CD14-positive monocyte (primary cell): ENCODE data around the gene TMEM164. TPM values are rescaled to one million over a fixed set of nuclear protein-coding genes. Genes with fewer than 3 reads are reported as not detected.

Experiments used
- DNase-seq, 3 donors: peaks; one replicate each; pipeline ENCODE4 v3.0.0-alpha.2; 2011 to 2022
- H2AFZ ChIP-seq: 2 replicates; pipeline ENCODE4 v1.6.0; 2012; ENCODE audit warnings: mild to moderate bottlenecking, low read depth, low read length, inconsistent platforms; ENCODE audit not compliant: insufficient read depth, poor library complexity, severe bottlenecking
- H3K27ac ChIP-seq, 2 donors: 1 replicate in 1 of 2; 2 replicates in 1 of 2; pipeline ENCODE4 v1.5.1; 2012 to 2013; ENCODE audit warnings: low read length in 2 of 2, control low read depth in 1 of 2, inconsistent platforms in 1 of 2, low read depth in 1 of 2, mild to moderate bottlenecking in 1 of 2
- H3K27me3 ChIP-seq, 2 donors: one replicate each; pipeline versions ENCODE4 v1.6.0 to v1.6.1; 2011 to 2013; ENCODE audit warnings: low read length in 2 of 2; ENCODE audit not compliant: control insufficient read depth in 2 of 2, insufficient read depth in 2 of 2
- H3K36me3 ChIP-seq, 2 donors: replicated peaks in 1 of 2; 1 replicate in 1 of 2; 2 replicates in 1 of 2; pipeline versions ENCODE4 v1.5.1 to v1.6.1; 2012 to 2013; ENCODE audit warnings: low read length in 2 of 2, control low read depth in 1 of 2, inconsistent platforms in 1 of 2, mild to moderate bottlenecking in 1 of 2; ENCODE audit not compliant: insufficient read depth in 2 of 2, control insufficient read depth in 1 of 2
- H3K4me1 ChIP-seq, 2 donors: 1 replicate in 1 of 2; 2 replicates in 1 of 2; pipeline versions ENCODE4 v1.5.1 to v1.6.1; 2012 to 2013; ENCODE audit warnings: low read length in 2 of 2, control low read depth in 1 of 2, inconsistent platforms in 1 of 2, mild to moderate bottlenecking in 1 of 2, moderate library complexity in 1 of 2; ENCODE audit not compliant: insufficient read depth in 2 of 2, control insufficient read depth in 1 of 2
- H3K4me2 ChIP-seq: replicated peaks from 2 replicates; pipeline ENCODE3; 2012; ENCODE audit warnings: low read length, moderate library complexity, mild to moderate bottlenecking; ENCODE audit not compliant: poor library complexity, severe bottlenecking; ENCODE audit errors: extremely low read depth
- H3K4me3 ChIP-seq, 3 experiments: fragments of 200-600 bp in 1 of 3; sonication (generic) in 1 of 3; replicated peaks in 1 of 3; 1 replicate in 2 of 3; 2 replicates in 1 of 3; pipeline ENCODE4 v1.5.1; 2011 to 2013; ENCODE audit warnings: low read length in 3 of 3, mild to moderate bottlenecking in 3 of 3, control low read depth in 2 of 3, low read depth in 2 of 3, inconsistent platforms in 1 of 3, moderate library complexity in 1 of 3
- H3K79me2 ChIP-seq: 2 replicates; pipeline ENCODE4 v1.6.0; 2012; ENCODE audit warnings: mild to moderate bottlenecking, control low read depth, inconsistent platforms, low read length, moderate library complexity; ENCODE audit not compliant: insufficient read depth
- H3K9ac ChIP-seq: 2 replicates; pipeline ENCODE4 v1.6.0; 2017; ENCODE audit warnings: low read length, mild to moderate bottlenecking; ENCODE audit not compliant: insufficient read depth, poor library complexity, severe bottlenecking
- H3K9me3 ChIP-seq, 2 donors: replicated peaks in 1 of 2; 1 replicate in 1 of 2; 2 replicates in 1 of 2; pipeline versions ENCODE4 v1.5.1 to v1.6.1; 2012 to 2013; ENCODE audit warnings: low read length in 2 of 2, control low read depth in 1 of 2; ENCODE audit not compliant: control insufficient read depth in 1 of 2, insufficient read depth in 1 of 2
- H4K20me1 ChIP-seq: 2 replicates; pipeline ENCODE4 v1.6.0; 2012; ENCODE audit warnings: mild to moderate bottlenecking, low read length, control low read depth, moderate library complexity; ENCODE audit not compliant: insufficient read depth
- H3K27ac Mint-ChIP-seq, 7 donors: one replicate each; pipeline ENCODE4 v1.8.0; 2020; ENCODE audit warnings: mild to moderate bottlenecking in 7 of 7, mixed read lengths in 7 of 7, moderate library complexity in 6 of 7, inconsistent platforms in 2 of 7
- H3K27me3 Mint-ChIP-seq, 3 donors: one replicate each; pipeline ENCODE4 v1.8.0; 2021 to 2022; ENCODE audit warnings: low read depth in 3 of 3, mild to moderate bottlenecking in 3 of 3, mixed read lengths in 3 of 3, moderate library complexity in 3 of 3, inconsistent platforms in 1 of 3
- H3K36me3 Mint-ChIP-seq, 2 donors: one replicate each; pipeline ENCODE4 v1.8.0; 2020; ENCODE audit warnings: mixed read lengths in 2 of 2, inconsistent platforms in 1 of 2, mild to moderate bottlenecking in 1 of 2
- H3K4me1 Mint-ChIP-seq: one replicate; pipeline ENCODE4 v1.8.0; 2020; ENCODE audit warnings: mild to moderate bottlenecking, mixed read lengths
- H3K4me3 Mint-ChIP-seq, 2 donors: one replicate each; pipeline ENCODE4 v1.8.0; 2020; ENCODE audit warnings: mild to moderate bottlenecking in 2 of 2, mixed read lengths in 2 of 2, moderate library complexity in 1 of 2
- H3K9me3 Mint-ChIP-seq, 7 donors: one replicate each; pipeline ENCODE4 v1.8.0; 2020 to 2022; ENCODE audit warnings: mixed read lengths in 7 of 7, mild to moderate bottlenecking in 6 of 7, moderate library complexity in 6 of 7, inconsistent platforms in 2 of 7
- WGBS: methylation state at CpG from one replicate; pipeline ENCODE4 v1.1.5; 2013; ENCODE audit warnings: missing lambda C conversion rate; ENCODE audit not compliant: insufficient coverage; 5-methylcytosine and 5-hydroxymethylcytosine counted together
- intact Hi-C, 2 donors: fragments of 100-400 bp; cut with micrococcal nuclease; formaldehyde crosslinking; loops; one replicate each; pipeline versions ENCODE4 v1.15.0 to v1.15.1; 2023
- polyA plus RNA-seq, 3 donors: library from polyadenylated mRNA; depleted of rRNA in 1 of 3; unstranded in 2 of 3; stranded (reverse) in 1 of 3; fragments of 300-500 nt in 2 of 3; fragments of >200 nt in 1 of 3; fragmentation: Illumina TruSeq in 2 of 3; gene quantifications; 1 replicate in 2 of 3; 2 replicates in 1 of 3; pipeline ENCODE4 v1.2.3, GENCODE V29; 2012 to 2021
- TF ChIP-seq, protein P1 (sequence below): fragments of 200-600 bp; IDR thresholded peaks from one replicate; pipeline ENCODE4 v1.8.0; 2022; ENCODE audit warnings: antibody characterized with exemption, mild to moderate bottlenecking

The TMEM164 gene
- polyA plus RNA-seq, 3 donors, result 5.3 to 39.5 (median 7.3) TPM

DNA sequence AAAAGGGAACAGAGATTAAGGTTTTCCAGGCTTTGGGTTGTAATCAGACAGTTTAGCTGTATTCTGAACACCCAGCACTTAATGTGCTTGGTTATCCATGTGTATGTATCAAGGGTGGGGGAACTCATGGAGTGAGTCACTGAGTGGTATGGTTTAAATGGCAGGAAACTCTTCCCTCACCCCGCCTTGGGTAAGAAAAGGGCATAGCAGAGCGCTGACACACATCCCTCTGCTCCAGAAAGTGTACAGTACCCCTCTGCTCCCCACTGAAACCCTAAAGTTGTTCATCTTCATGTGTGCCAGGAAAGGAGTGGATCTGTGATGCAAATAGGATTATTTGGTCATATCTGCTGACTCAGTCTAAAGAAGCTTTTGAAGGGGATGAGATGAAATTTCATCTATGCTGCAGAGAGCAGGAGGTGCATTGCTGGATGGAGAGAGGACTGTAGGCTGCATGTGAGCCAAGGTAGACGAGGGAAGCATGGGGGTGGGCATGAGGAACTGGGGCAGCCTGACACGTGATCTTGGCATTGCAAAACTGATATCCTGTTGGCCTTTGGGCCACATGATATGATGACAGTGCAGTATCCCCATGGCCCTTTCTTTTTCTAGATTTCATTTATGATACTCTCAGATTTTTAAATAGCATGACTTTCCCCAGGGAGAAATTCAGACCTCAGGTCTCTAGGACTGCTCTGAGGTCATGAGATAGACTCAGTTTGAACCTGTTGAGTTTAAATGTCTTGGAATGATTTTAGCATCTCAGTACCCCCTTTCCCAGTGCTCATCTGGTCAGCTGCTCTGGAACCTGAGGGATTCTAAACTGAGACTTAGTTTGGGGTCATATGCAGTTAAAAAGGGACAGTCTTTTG is 84.8 kb downstream of the TMEM164 start:
- H3K9ac ChIP-seq, result peak overlapping the region; percentile 57
- H4K20me1 ChIP-seq, result no peaks in the 10 kb centered on the region
- H3K4me3 Mint-ChIP-seq, result peak overlapping the region; percentile 8 to 57
- H3K27me3 ChIP-seq, result peaks cover 0 to 3% of the 10 kb centered on the region in 2 donors
- H3K79me2 ChIP-seq, result peaks cover 18% of the 10 kb centered on the region
- peak overlapping the region; percentile 89 to 93 for H3K27ac ChIP-seq
- no peaks in the 10 kb centered on the region for H3K9me3 ChIP-seq
- no peaks in the 10 kb centered on the region for H3K36me3 ChIP-seq
- TF ChIP-seq, protein P1, sequence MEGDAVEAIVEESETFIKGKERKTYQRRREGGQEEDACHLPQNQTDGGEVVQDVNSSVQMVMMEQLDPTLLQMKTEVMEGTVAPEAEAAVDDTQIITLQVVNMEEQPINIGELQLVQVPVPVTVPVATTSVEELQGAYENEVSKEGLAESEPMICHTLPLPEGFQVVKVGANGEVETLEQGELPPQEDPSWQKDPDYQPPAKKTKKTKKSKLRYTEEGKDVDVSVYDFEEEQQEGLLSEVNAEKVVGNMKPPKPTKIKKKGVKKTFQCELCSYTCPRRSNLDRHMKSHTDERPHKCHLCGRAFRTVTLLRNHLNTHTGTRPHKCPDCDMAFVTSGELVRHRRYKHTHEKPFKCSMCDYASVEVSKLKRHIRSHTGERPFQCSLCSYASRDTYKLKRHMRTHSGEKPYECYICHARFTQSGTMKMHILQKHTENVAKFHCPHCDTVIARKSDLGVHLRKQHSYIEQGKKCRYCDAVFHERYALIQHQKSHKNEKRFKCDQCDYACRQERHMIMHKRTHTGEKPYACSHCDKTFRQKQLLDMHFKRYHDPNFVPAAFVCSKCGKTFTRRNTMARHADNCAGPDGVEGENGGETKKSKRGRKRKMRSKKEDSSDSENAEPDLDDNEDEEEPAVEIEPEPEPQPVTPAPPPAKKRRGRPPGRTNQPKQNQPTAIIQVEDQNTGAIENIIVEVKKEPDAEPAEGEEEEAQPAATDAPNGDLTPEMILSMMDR, result no peak
- WGBS, result no CpG with 5 or more reads among the region's 4 CpGs
- peaks cover 0 to 5% (median 0%) of the 10 kb centered on the region in 7 donors for H3K9me3 Mint-ChIP-seq
- peak overlapping the region; percentile 91 to 99 (median 98) for H3K27ac Mint-ChIP-seq
- intact Hi-C loops, result loop anchor here in 1 of 2 donors (10.0 kb wide), 2 partner anchors 53 to 83 kb away; partner anchors contain the start of gene TMEM164
- peak overlapping the region in 1 of 3 experiments; percentile 33 for H3K4me3 ChIP-seq
- H3K36me3 Mint-ChIP-seq, result peaks cover 3 to 4% of the 10 kb centered on the region in 2 donors
- H3K4me1 ChIP-seq, result peaks cover 49 to 52% of the 10 kb centered on the region in 2 donors
- no peak overlapping the region for H2AFZ ChIP-seq
- peaks cover 54% of the 10 kb centered on the region for H3K4me1 Mint-ChIP-seq
- DNase-seq, result peak; percentile 60 to 86 (median 71)
- H3K27me3 Mint-ChIP-seq, result peaks cover 0 to 5% (median 0%) of the 10 kb centered on the region in 3 donors
- H3K4me2 ChIP-seq, result peak overlapping the region; percentile 31

DNA sequence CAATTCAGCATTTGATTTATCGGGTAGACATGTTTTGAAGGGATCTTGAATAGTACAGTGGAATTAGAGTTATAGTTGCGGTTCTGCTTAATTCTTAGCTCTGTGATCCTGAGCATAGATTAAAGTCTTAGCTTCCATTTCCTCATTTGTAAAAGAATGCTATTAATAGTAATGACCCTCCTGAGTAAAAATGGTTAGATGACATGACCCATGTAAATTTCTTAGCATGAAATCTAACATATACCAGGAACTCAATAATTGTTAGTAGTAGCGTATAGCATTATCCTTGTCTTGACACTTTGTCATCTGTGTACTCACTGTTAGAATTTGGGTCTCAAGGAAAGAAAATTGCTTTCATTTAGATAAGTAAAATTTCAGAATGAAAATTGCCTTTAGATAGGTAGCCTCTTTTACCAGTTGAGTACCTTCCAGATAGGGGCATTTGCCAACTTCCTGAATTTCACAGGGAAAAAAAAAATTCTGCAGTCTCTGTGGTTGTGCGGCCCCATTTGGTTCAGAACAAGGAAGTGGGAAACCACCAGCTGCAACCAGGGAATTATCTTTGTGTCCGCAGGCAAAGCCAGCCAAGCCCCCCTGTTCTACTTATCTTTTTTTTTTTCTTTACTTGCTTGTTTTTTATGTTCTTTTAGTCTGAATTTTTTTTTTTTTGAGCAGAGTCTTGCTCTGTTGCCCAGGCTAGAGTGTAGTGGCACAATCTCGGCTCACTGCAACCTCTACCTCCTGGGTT is 86.9 kb downstream of the TMEM164 start:
- Mint-ChIP-seq H3K36me3 (peaks cover 3 to 6% of the 10 kb centered on the region in 2 donors), H3K4me1 (peaks cover 62% of the 10 kb centered on the region), H3K4me3 (peak overlapping the region in 1 of 2 donors; percentile 67), H3K27ac (peak overlapping the region; percentile 74 to 95 (median 84)), H3K9me3 (peaks cover 0 to 10% (median under 1%) of the 10 kb centered on the region in 7 donors), H3K27me3 (peaks cover 0 to 10% (median 2%) of the 10 kb centered on the region in 3 donors)
- Histone ChIP-seq H3K27me3 (peaks cover 0 to 3% of the 10 kb centered on the region in 2 donors), H2AFZ (no peak overlapping the region), H3K9me3 (no peaks in the 10 kb centered on the region), H3K4me3 (peak overlapping the region in 1 of 3 experiments; percentile 42), H3K4me2 (peak overlapping the region; percentile 46), H4K20me1 (no peaks in the 10 kb centered on the region), H3K27ac (peak overlapping the region; percentile 66 to 70), H3K9ac (no peak overlapping the region), H3K4me1 (peaks cover 49 to 52% of the 10 kb centered on the region in 2 donors), H3K36me3 (no peaks in the 10 kb centered on the region), H3K79me2 (peaks cover 10% of the 10 kb centered on the region)
- intact Hi-C loops, result loop anchor here in 1 of 2 donors (10.0 kb wide), 2 partner anchors 55 to 85 kb away; partner anchors contain the start of gene TMEM164
- TF ChIP-seq, protein P1, result no peak
- no CpG with 5 or more reads among the region's 6 CpGs for WGBS
- peak; percentile 42 to 84 (median 65) for DNase-seq
